GF-D8 (cell line): ENCODE measurements around the gene RHBG.

Source experiments
- DNase-seq: peaks from one replicate; lab custom pipeline; 2025; lab: John Stamatoyannopoulos, UW

RHBG gene

GRCh38 chr1:156386134-156386901 lies 17.3 kb downstream of the RHBG start:
- no peak for DNase-seq

- no peak for DNase-seq
Observed at GRCh38 chr1:156386949-156387869, 18.2 kb downstream of the RHBG start.

GRCh38 chr1:156387870-156388173 lies 18.8 kb downstream of the RHBG start:
- no peak for DNase-seq

- no peak for DNase-seq
Observed at GRCh38 chr1:156388174-156389137, 19.4 kb downstream of the RHBG start.

GRCh38 chr1:156389311-156389710 lies 20.3 kb downstream of the RHBG start:
- DNase-seq: no peak

- DNase-seq: no peak
Observed at GRCh38 chr1:156390469-156391365, 21.7 kb downstream of the RHBG start.

- DNase-seq: no peak
Observed at GRCh38 chr1:156391366-156391677, 22.3 kb downstream of the RHBG start.

GRCh38 chr1:156391701-156392100 lies 22.7 kb downstream of the RHBG start:
- DNase-seq: no peak

GRCh38 chr1:156392452-156392853 lies 23.4 kb downstream of the RHBG start:
- no peak for DNase-seq

- DNase-seq: no peak
Observed at GRCh38 chr1:156393095-156393494, 24.1 kb downstream of the RHBG start.

- no peak for DNase-seq
Observed at GRCh38 chr1:156394082-156394481, 25.1 kb downstream of the RHBG start.

- DNase-seq: no peak
Observed at GRCh38 chr1:156394835-156395461, 25.9 kb downstream of the RHBG start.

GRCh38 chr1:156399355-156400125 lies 30.5 kb downstream of the RHBG start:
- no peak for DNase-seq

GRCh38 chr1:156400191-156400935 lies 31.4 kb downstream of the RHBG start:
- no peak for DNase-seq

GRCh38 chr1:156401041-156401574 lies 32.1 kb downstream of the RHBG start:
- DNase-seq: no peak

- DNase-seq: no peak
Observed at GRCh38 chr1:156401681-156402081, 32.7 kb downstream of the RHBG start.

- DNase-seq: no peak
Observed at GRCh38 chr1:156402331-156403020, 33.5 kb downstream of the RHBG start.

- DNase-seq: no peak
Observed at GRCh38 chr1:156405670-156406069, 36.7 kb downstream of the RHBG start.
